HFF-Myc (cell line): ENCODE data around the gene DDX59.

ENCODE experiments used
- DNase-seq: peaks from one replicate; pipeline ENCODE4 v3.0.0-alpha.2; 2011; ENCODE audit warnings: low read depth; ENCODE audit errors: extremely low read depth
- H3K4me3 ChIP-seq: replicated peaks from 2 replicates; pipeline ENCODE4 v1.5.1; 2011; ENCODE audit warnings: low read depth, mild to moderate bottlenecking, control low read depth, low read length
- TF ChIP-seq, protein P1 (sequence below): IDR thresholded peaks from 2 replicates; pipeline ENCODE4 v1.5.1; 2012; ENCODE audit warnings: mild to moderate bottlenecking, low read depth, low read length, control low read depth; ENCODE audit errors: missing control alignments

DDX59 gene

GRCh38 chr1:200602632-200603031 lies 67.1 kb downstream of the DDX59 start:
- TF ChIP-seq, protein P1, sequence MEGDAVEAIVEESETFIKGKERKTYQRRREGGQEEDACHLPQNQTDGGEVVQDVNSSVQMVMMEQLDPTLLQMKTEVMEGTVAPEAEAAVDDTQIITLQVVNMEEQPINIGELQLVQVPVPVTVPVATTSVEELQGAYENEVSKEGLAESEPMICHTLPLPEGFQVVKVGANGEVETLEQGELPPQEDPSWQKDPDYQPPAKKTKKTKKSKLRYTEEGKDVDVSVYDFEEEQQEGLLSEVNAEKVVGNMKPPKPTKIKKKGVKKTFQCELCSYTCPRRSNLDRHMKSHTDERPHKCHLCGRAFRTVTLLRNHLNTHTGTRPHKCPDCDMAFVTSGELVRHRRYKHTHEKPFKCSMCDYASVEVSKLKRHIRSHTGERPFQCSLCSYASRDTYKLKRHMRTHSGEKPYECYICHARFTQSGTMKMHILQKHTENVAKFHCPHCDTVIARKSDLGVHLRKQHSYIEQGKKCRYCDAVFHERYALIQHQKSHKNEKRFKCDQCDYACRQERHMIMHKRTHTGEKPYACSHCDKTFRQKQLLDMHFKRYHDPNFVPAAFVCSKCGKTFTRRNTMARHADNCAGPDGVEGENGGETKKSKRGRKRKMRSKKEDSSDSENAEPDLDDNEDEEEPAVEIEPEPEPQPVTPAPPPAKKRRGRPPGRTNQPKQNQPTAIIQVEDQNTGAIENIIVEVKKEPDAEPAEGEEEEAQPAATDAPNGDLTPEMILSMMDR: no peak
- no peak for DNase-seq
- H3K4me3 ChIP-seq: no peak overlapping the region
